ENCODE results near the gene BRMS1. TPM values are rescaled to one million over a fixed set of nuclear protein-coding genes. Genes with fewer than 3 reads are reported as not detected.

Gene BRMS1
- total RNA-seq, 1 experiment from 2014 or later, result 80.5 TPM

GRCh38 chr11:66391322-66391721, 46.4 kb upstream of the BRMS1 start:
- BruUV-seq (replicated peaks), result no TSS peak
- Histone ChIP-seq H3K4me3 (ENCODE audit: low read depth in 2 of 2, low read length in 2 of 2) (no peak overlapping the region), H3K27ac (ENCODE audit: low read length) (no peak overlapping the region), H3K36me3 (ENCODE audit: control insufficient read depth, insufficient read depth, low read length) (no peaks in the 10 kb centered on the region), H3K27me3 (ENCODE audit: control insufficient read depth, insufficient read depth, low read length) (no peaks in the 10 kb centered on the region), H3K9me3 (ENCODE audit: control insufficient read depth, insufficient read depth, low read depth, low read length) (no peaks in the 10 kb centered on the region), H3K4me1 (ENCODE audit: control insufficient read depth, insufficient read depth, low read length) (0 out of 2 replicates have a peak, but pooled peaks cover 2% of the 10 kb centered on the region)
- ChIA-PET CTCF (interaction anchor here (0.6 kb wide), 1 partner anchor 41 kb away, joined by 5 read pairs; no protein-coding TSS in a partner anchor), POLR2A (interaction anchor here (0.6 kb wide), 1 partner anchor 603 kb away, joined by 8 read pairs; no protein-coding TSS in a partner anchor)
- DNase-seq (ENCODE audit: low read depth, low spot score) (no peak), ATAC-seq (no peak)
- TF ChIP-seq TCF7L2 (IDR thresholded peaks at IDR 0.05; ENCODE audit: low read depth, low read length) (no peak), REST (IDR thresholded peaks at IDR 0.05; ENCODE audit: insufficient read depth in 1 of 2, low read depth in 2 of 2, low read length in 1 of 2) (no peak), SIN3A (IDR thresholded peaks at IDR 0.05; ENCODE audit: borderline replicate concordance, insufficient read depth, low read depth, low read length) (no peak), POLR2AphosphoS5 (IDR thresholded peaks at IDR 0.05; ENCODE audit: low read depth, low read length) (no peak)
- TF ChIP-seq, protein P1, sequence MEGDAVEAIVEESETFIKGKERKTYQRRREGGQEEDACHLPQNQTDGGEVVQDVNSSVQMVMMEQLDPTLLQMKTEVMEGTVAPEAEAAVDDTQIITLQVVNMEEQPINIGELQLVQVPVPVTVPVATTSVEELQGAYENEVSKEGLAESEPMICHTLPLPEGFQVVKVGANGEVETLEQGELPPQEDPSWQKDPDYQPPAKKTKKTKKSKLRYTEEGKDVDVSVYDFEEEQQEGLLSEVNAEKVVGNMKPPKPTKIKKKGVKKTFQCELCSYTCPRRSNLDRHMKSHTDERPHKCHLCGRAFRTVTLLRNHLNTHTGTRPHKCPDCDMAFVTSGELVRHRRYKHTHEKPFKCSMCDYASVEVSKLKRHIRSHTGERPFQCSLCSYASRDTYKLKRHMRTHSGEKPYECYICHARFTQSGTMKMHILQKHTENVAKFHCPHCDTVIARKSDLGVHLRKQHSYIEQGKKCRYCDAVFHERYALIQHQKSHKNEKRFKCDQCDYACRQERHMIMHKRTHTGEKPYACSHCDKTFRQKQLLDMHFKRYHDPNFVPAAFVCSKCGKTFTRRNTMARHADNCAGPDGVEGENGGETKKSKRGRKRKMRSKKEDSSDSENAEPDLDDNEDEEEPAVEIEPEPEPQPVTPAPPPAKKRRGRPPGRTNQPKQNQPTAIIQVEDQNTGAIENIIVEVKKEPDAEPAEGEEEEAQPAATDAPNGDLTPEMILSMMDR (IDR thresholded peaks at IDR 0.05), result no peak
- in situ Hi-C loops (cut with HindIII; ENCODE audit: low pct_unique_long_range_greater_than_20kb, low sequenced_read_pairs) (no loop called here), intact Hi-C loops (cut with micrococcal nuclease; ENCODE audit: unreplicated experiment) (no loop called here)

DNA sequence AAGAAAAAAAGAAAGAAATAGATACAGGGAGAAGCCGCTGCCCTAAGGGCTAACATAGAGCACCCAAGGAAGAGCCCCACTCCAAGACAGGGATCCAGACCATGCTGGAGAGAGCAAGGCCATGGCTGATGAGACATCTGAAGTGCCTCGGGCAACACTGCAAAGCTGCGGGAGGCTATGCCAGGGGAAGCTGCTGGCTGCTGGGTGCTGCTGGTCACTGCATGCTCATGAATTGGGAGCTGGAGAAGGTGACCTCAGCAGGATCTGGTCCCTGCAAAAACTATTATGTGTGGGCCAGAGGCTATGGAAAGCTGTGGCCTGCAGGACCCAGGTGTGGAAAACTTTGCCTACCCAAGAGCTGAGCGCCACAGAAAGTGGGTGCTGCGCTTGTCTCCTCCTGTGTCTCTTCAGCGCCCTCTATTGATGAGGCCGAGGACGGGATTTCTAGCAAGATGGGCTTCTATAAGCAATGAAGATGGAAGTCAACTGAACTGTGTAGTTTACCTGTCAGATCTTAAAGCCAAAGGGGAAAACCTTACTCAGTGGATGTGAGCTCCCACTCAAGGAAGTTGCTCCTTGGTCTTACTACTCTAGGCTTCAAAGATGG, 44.0 kb upstream of the BRMS1 start:
- ATAC-seq, result peak; percentile 71

More for the DNA sequence above, 44.0 kb upstream of the BRMS1 start:
- ChIA-PET CTCF (interaction anchor here (0.6 to 1.7 kb wide), 9 partner anchors 9 to 718 kb away, joined by 3 to 9 read pairs (median 4); no protein-coding TSS in a partner anchor), POLR2A (interaction anchor here (0.7 kb wide), 1 partner anchor 36 kb away, joined by 7 read pairs; no protein-coding TSS in a partner anchor)
- no peak overlapping the region for H3K27ac ChIP-seq (ENCODE audit: low read length)
- H3K4me1 ChIP-seq (ENCODE audit: control insufficient read depth, insufficient read depth, low read length), result 0 out of 2 replicates have a peak, but pooled peaks cover 5% of the 10 kb centered on the region
- DNase-seq (ENCODE audit: low read depth, low spot score), result no peak
- no peaks in the 10 kb centered on the region for H3K36me3 ChIP-seq (ENCODE audit: control insufficient read depth, insufficient read depth, low read length)
- BruUV-seq (replicated peaks), result no TSS peak
- TF ChIP-seq REST (IDR thresholded peaks at IDR 0.05; ENCODE audit: insufficient read depth in 1 of 2, low read depth in 2 of 2, low read length in 1 of 2), result no peak
- TF ChIP-seq, protein P1 (IDR thresholded peaks at IDR 0.05), result peak; percentile 95
- H3K9me3 ChIP-seq (ENCODE audit: control insufficient read depth, insufficient read depth, low read depth, low read length), result no peaks in the 10 kb centered on the region
- no peak overlapping the region for H3K4me3 ChIP-seq (ENCODE audit: low read depth in 2 of 2, low read length in 2 of 2)
- intact Hi-C loops (cut with micrococcal nuclease; ENCODE audit: unreplicated experiment) (no loop called here), in situ Hi-C loops (cut with HindIII; ENCODE audit: low pct_unique_long_range_greater_than_20kb, low sequenced_read_pairs) (no loop called here)
- no peaks in the 10 kb centered on the region for H3K27me3 ChIP-seq (ENCODE audit: control insufficient read depth, insufficient read depth, low read length)
